IPS-18c (cell line): Measurements from ENCODE around the gene HADHB.
"Not testable (repeated sequence)": the region's sequence is repeated elsewhere in the genome, so short reads cannot be mapped to it uniquely, and the experiment has no call there.

Experiments used
- H3K4me3 ChIP-seq: 2 replicates; pipeline ENCODE4 v1.7.0; 2013; ENCODE audit warnings: low read depth, mild to moderate bottlenecking, low read length, moderate library complexity; ENCODE audit not compliant: insufficient read depth
- H3K9me3 ChIP-seq: one replicate; pipeline ENCODE4 v1.6.1; 2013; ENCODE audit warnings: mild to moderate bottlenecking, low read length, moderate library complexity; ENCODE audit not compliant: control insufficient read depth, insufficient read depth

The HADHB gene

GRCh38 chr2:26238311-26238958 lies 6.3 kb upstream of the HADHB start:
- no peaks in the 10 kb centered on the region for H3K9me3 ChIP-seq
- H3K4me3 ChIP-seq, result no peak overlapping the region

GRCh38 chr2:26241928-26242436 lies 2.8 kb upstream of the HADHB start:
- Histone ChIP-seq H3K9me3 (no peaks in the 10 kb centered on the region), H3K4me3 (no peak overlapping the region)

- peak overlapping the region; percentile 96 for H3K4me3 ChIP-seq
Observed at GRCh38 chr2:26243470-26244308, 1.1 kb upstream of the HADHB start.

GRCh38 chr2:26245231-26245732 lies 543 bp downstream of the HADHB start:
- no peaks in the 10 kb centered on the region for H3K9me3 ChIP-seq

More at GRCh38 chr2:26243470-26244308, 1.1 kb upstream of the HADHB start:
- no peaks in the 10 kb centered on the region for H3K9me3 ChIP-seq

GRCh38 chr2:26245810-26246209 lies 1.1 kb downstream of the HADHB start:
- Histone ChIP-seq H3K4me3 (peak overlapping the region; percentile 96), H3K9me3 (no peaks in the 10 kb centered on the region)

More at GRCh38 chr2:26245231-26245732, 543 bp downstream of the HADHB start:
- H3K4me3 ChIP-seq, result peak overlapping the region; percentile 96

GRCh38 chr2:26246818-26247217 lies 2.1 kb downstream of the HADHB start:
- Histone ChIP-seq H3K9me3 (no peaks in the 10 kb centered on the region), H3K4me3 (no peak overlapping the region)

- H3K9me3 ChIP-seq, result no peaks in the 10 kb centered on the region
- H3K4me3 ChIP-seq, result no peak overlapping the region
Observed at GRCh38 chr2:26249625-26250024, 4.9 kb downstream of the HADHB start.

GRCh38 chr2:26251893-26252292 lies 7.2 kb downstream of the HADHB start:
- Histone ChIP-seq H3K4me3 (no peak overlapping the region), H3K9me3 (no peaks in the 10 kb centered on the region)

- no peak overlapping the region for H3K4me3 ChIP-seq
- H3K9me3 ChIP-seq, result no peaks in the 10 kb centered on the region
Observed at GRCh38 chr2:26255759-26256384, 11.1 kb downstream of the HADHB start.

- H3K9me3 ChIP-seq, H3K4me3 ChIP-seq: not testable (repeated sequence)
Observed at GRCh38 chr2:26258836-26259235, 14.1 kb downstream of the HADHB start.

- Histone ChIP-seq H3K9me3 (peaks cover 2% of the 10 kb centered on the region), H3K4me3 (no peak overlapping the region)
Observed at GRCh38 chr2:26268213-26268612, 23.5 kb downstream of the HADHB start.

GRCh38 chr2:26268670-26269385 lies 24.1 kb downstream of the HADHB start:
- not testable (repeated sequence) for H3K4me3 ChIP-seq, H3K9me3 ChIP-seq

- Histone ChIP-seq H3K9me3 (no peaks in the 10 kb centered on the region), H3K4me3 (no peak overlapping the region)
Observed at GRCh38 chr2:26269571-26270158, 24.9 kb downstream of the HADHB start.

GRCh38 chr2:26270373-26270772 lies 25.6 kb downstream of the HADHB start:
- Histone ChIP-seq H3K9me3 (peaks cover 1% of the 10 kb centered on the region), H3K4me3 (no peak overlapping the region)

GRCh38 chr2:26273501-26273900 lies 28.8 kb downstream of the HADHB start:
- peaks cover 3% of the 10 kb centered on the region for H3K9me3 ChIP-seq
- no peak overlapping the region for H3K4me3 ChIP-seq

- H3K4me3 ChIP-seq, result no peak overlapping the region
- peaks cover 3% of the 10 kb centered on the region for H3K9me3 ChIP-seq
Observed at GRCh38 chr2:26274058-26274613, 29.4 kb downstream of the HADHB start.
